Measurements from ENCODE around the gene MDP1.

GRCh38 chr14:24194186-24194872 lies 21.5 kb downstream of the MDP1 start:
- TF ChIP-seq POLR2AphosphoS5 (IDR thresholded peaks at IDR 0.05; ENCODE audit: low read depth) (no peak), JUNB (IDR thresholded peaks at IDR 0.05; ENCODE audit: unreplicated experiment) (no peak), EZH2 (IDR thresholded peaks at IDR 0.05; ENCODE audit: low read depth, unreplicated experiment) (no peak), CTCF (conservative IDR thresholded peaks at IDR 0.05; ENCODE audit: low read depth in 2 of 2) (no peak)
